Putamen (tissue), 1 donor: Measurements from ENCODE around the gene CTSW.
"Not testable (repeated sequence)": the region's sequence is repeated elsewhere in the genome, so short reads cannot be mapped to it uniquely, and the experiment has no call there.

ENCODE experiments used
- DNase-seq: peaks from one replicate; pipeline ENCODE4 v3.0.0-alpha.2; 2016; ENCODE audit warnings: low spot score

The CTSW gene

GRCh38 chr11:65879617-65880016, at the start of gene CTSW:
CTSW (plus strand) TSS chr11:65879837; CDS start chr11:65879855, 18 bp downstream.
- DNase-seq = no peak

GRCh38 chr11:65832231-65832630, 47.4 kb upstream of the CTSW start:
- DNase-seq = not testable (repeated sequence)

- DNase-seq = peak; percentile 93
These were observed 46.2 kb upstream of the CTSW start, which contains the start of gene SNX32 for GRCh38 chr11:65833297-65834030. SNX32 (plus strand) TSS chr11:65833963; CDS start chr11:65834066, 103 bp downstream.

GRCh38 chr11:65834202-65834601, 45.4 kb upstream of the CTSW start:
- DNase-seq = no peak

- no peak for DNase-seq
These were observed 37.5 kb upstream of the CTSW start for GRCh38 chr11:65842144-65842543.

- DNase-seq = no peak
These were observed 35.8 kb upstream of the CTSW start for GRCh38 chr11:65843811-65844210.

- DNase-seq = no peak
These were observed 35.3 kb upstream of the CTSW start for GRCh38 chr11:65844231-65844872.

GRCh38 chr11:65847746-65848145, 31.9 kb upstream of the CTSW start:
- no peak for DNase-seq

- DNase-seq = not testable (repeated sequence)
These were observed 30.9 kb upstream of the CTSW start for GRCh38 chr11:65848693-65849092.

- no peak for DNase-seq
These were observed 30.3 kb upstream of the CTSW start for GRCh38 chr11:65849366-65849765.

- DNase-seq = no peak
These were observed 29.8 kb upstream of the CTSW start for GRCh38 chr11:65849771-65850216.

- no peak for DNase-seq
These were observed 29.2 kb upstream of the CTSW start for GRCh38 chr11:65850217-65851082.

- DNase-seq = no peak
These were observed 28.5 kb upstream of the CTSW start for GRCh38 chr11:65851083-65851579.

GRCh38 chr11:65851811-65852507, 27.7 kb upstream of the CTSW start:
- no peak for DNase-seq

- DNase-seq = no peak
These were observed 27.0 kb upstream of the CTSW start for GRCh38 chr11:65852508-65853245.

GRCh38 chr11:65853246-65853979, 26.2 kb upstream of the CTSW start:
- no peak for DNase-seq

GRCh38 chr11:65854161-65854592, 25.5 kb upstream of the CTSW start:
- DNase-seq = no peak

- no peak for DNase-seq
These were observed 24.5 kb upstream of the CTSW start for GRCh38 chr11:65854852-65855837.

GRCh38 chr11:65855927-65856363, 23.7 kb upstream of the CTSW start:
- DNase-seq = no peak
